Amniotic stem cell (primary cell): ENCODE measurements around the gene A3GALT2.
A peak's percentile ranks its signal among the peaks of the same experiment; 100 is the strongest.

Experiments
- DNase-seq: peaks from one replicate; lab custom pipeline; 2025; lab: John Stamatoyannopoulos, UW

Gene A3GALT2

DNA sequence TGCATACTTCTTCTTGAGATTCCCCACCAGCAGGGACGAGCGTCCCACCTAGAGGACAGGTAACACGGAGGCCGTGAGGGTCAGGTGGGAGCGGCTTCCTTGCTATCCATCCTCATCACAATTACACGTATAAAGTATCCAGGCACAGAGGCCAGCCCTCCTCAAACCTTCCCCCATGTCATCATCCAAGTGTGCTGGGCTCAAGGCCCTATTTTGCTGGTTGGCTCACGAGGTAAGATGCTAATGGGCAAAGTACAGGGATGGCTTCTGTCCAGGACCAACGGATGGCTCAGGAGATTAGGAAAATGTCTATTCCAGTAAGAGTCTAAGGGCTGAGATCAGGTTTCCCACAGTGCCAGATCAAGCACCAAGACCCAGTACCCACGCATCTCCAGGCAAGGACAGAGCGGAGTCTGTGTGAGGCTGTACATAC is 11.5 kb upstream of the A3GALT2 start:
- DNase-seq, result no peak

DNA sequence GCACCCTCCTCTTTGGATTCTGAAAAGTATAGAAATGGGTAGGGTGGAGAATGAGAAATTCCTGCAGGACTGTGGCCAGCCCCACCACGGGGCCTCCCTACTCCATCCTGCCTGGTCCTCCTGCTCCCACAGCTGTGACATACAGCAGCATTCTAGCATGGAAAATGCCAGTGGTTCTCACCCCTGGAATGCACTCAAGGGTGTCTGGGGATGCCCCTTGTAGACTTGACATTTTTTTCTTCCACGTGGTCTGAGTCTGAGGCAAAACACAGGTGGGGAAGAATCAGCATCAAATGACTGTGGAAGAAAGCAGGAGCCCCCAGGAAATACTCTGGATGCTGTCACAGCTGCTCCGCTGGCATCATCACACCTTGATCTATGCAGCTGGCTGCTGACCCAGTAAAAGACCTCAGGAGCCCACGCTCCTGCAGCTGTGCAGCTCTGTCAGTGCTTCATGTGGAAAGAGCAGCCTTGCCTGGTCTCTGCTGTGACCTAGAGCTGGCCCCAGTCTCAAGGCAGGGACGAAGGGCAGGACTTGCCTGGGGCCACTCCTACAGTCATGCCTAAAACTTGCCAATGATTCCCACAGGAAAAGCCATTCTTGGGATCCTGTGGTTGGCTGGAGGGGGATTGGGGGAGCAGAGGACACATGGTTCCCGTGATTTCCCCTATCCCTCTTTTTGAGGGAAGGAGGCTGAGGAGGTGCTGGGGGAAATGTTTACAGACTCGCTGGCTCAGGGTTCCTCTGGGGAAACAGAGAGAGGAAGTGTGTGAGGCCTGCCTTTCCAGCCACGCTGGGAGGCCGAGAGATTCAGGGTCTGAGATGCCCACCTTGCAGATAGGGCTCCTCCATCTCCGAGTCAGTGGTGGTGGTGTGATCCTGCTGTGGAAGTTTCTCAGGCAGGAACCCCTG is 10.8 kb upstream of the A3GALT2 start:
- no peak for DNase-seq

DNA sequence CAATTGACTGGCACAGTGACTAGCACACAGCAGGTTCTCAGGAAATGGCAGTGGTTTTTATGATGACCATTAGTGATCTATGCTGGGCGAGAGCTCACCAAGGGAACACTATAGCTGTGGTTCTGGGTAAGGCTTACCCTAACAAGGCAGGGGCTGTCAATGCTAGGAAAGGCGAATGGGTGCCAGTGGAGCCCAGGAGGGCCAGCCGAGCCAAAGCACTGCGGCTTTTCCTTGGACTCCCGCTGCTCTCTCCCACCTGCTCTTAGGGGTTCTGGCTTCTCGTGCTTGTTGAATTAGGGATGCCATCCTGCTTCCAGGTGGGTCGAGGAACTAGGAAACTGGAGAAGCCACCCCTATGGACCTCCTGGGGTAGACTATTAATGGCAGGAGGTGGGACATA is 10.0 kb upstream of the A3GALT2 start:
- no peak for DNase-seq

DNA sequence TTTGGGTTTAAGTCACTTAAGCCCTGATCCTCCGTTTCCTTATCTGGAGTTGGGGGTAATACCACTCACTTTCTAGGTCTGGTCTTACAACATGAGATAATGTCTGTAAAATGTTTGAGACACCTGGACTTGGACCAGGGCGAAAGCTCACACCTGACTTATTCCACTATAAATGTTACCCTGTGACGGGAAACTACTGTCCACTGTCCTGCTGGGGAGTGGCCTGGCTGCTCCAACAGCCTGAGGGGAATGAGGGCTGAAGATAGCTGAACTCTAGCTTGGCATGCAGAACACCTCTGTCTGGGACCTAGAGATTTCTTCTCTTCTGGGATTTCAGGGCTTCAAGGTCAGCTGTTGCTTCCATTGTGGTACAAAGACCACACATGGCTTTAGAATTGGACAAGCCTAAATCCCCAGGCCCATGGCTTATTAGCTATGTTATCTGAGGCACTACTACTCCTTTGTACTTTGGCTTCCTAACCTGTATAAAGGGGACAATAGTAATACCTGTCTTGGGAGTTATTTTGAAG is 9.5 kb upstream of the A3GALT2 start:
- DNase-seq, result no peak

DNA sequence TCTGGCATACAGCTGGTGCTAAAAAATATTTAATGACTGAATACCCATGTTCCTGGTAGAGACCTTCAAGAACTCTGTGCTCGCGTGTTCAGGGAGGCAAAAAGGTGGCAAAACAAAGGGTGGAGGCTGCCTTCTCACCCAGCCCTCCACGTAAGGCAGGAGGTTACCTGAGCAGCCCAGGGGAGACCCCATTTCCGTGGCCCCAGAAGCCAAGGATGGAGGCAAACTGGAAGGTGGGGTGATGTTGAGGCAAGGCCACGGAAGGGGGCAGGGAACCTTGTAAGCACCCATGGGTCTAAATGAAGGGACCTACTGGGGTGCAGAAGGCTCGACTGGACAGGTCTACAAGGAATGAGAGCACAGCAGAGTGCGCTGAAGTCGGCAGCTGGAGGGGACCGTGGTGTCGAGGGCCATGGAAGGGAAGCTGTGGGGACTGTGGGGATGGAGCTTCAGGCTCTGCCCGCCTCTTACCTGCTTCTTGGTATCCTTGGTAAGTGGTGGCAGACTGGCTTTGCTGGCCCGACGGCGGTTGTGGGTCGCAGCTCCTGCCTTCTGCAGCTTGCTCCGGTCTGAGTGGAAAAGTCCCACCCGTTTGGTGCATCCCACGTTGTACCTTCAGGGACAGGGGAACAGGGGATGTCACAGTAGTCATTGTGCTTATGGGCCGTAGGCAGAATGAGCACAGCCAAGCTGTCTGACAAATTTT is 8.9 kb upstream of the A3GALT2 start:
- DNase-seq, result no peak

DNA sequence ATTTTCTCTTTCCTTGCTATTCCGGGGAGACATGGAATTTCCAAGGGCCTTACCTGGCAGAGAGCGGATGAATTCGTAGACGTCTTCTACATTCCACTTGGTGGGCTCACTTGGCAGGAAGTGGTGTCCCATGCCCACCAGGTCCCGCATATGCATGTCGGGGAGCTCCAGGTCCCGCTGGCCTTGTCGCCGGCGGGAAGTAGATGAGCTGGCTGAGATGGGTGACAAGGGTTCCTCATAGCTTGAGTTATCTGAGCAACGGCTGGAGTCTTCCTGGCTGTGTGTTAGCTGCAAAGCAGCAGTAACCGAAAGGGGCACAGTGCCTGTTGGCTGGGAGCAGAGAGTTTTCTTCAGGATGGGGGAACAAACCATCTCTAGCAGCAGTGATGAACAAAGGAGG is 7.9 kb upstream of the A3GALT2 start:
- no peak for DNase-seq

DNA sequence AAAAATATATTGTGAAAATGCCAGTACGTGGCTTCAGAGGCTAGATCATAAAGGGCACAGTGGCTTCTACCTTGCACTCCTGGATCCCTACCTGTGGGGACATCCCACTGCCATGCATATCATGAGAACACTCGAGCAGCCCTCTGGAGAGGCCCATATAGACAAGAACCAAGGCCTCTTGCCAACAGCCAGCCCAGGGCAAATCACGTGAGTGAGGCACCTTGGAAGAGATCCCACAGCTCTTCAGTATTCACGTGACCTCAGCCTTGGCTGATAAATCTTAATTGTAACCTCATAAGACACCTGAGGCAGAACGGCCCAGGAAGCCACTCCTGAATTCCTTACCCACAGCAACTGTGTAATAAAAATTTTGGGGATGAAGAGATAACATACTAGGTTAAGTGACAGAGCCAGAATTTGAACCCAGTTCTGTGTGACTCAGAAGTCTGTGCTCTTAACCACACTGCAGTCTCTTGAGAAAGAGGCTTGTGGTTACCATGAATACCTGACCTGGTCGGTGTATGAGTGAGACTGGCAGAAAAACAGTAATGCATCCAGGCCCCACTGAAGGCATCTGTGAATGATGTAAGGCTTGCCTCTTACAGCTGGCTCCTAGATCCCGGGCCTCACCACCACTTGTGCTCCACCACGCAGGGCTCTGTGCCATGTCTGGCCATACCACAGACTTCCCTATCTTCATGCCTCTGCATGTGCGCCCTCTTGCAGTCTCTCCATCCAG is 6.9 kb upstream of the A3GALT2 start:
- DNase-seq, result peak; percentile 87

DNA sequence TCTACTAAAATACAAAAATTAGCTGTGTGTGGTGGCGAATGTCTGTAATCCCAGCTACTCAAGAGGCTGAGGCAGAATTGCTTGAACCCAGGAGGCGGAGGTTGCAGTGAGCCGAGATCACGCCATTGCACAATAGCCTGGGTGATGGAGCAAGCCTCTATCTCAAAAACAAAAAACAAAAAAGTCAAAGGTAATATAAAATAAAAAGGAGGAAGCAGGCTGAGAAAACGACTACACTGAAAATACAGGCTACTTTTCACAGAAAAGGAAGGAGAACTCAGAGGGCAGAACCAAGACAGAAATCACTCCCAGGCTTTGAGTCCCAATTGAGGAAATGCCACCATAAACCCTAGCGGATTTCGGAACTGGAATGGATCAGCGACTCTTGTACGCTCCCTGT is 5.9 kb upstream of the A3GALT2 start:
- no peak for DNase-seq

DNA sequence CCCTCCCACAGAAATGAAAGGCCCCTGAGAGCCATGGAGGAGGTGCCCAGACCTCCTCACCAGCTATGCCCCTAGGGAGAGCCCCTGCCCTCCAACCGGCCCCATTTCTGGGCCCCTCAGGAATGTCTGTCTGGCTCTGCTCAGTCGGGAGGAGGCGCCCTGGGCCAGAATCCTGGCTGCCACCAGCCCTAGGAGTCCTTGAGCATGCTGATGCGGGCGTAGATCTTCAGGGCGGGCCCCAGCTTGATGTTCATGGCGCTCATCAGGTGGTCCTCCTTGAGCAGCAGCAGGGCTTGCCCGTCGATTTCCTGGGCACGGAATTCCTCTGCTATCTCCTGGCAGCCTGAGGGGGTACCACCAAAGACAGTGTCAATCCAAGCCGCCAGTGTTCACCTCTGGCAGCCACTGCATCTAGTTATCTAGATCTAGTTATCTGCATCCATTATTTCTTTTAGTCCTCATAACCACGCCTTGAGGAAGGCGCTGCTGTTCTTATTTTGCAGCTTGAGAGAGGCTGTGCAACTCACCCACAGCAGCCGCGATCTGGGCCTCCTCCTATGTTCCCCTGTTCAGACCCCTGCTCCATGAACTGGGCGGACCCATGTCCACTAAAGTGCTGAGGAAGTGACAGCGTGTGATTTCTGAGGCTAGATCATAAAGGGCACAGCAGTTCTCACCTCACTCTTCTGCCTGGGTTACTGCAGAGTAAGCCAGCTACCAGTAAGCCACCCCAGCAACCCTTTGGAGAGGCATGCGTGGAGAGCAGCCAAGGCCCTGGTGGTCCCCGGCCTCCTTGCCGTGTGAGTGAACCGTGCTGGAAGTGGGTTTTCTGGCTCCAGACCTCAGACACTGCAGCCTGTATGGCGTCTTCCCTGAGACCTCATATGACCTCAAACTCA is 4.0 kb upstream of the A3GALT2 start:
- DNase-seq, result no peak

DNA sequence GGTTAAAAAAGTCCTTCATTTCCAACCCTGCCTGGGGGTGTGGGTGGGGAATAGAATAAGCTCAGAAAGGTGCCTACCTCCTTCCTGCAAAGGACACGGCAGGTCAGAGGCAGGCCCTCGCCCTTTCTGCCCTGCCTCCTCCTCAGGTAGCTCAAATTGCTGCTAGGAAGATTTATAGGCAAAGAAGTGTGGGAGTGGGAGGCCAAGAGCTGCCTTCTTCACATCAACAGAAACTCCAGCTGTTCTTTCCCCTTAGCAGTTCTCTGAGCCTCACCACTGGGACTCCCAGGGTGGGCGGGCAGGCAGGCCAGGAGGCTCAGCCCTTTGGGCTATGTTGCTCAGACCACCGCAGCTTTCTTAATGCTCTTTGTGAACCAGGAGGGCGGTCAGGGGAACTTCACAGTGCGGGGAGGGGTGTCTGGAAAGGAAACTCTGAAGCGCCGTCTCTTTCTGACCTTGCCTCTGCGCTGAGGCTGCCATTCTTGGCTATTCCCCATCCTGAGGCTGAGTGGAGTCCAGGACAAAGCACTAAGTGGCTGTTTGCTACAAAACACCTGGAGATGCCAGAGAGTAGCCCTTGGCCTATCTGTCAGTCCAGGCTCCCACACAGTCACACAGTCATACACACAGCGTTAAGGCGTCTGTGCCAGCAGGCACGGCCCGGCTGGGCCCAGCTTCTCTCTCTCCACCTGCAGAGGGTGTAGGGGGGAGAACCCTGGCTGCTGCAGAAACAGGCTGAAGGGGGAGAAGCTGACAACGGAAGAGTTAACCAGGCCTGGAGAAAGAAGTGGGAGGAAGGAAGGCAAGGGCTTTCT is 3.0 kb upstream of the A3GALT2 start:
- DNase-seq, result no peak

DNA sequence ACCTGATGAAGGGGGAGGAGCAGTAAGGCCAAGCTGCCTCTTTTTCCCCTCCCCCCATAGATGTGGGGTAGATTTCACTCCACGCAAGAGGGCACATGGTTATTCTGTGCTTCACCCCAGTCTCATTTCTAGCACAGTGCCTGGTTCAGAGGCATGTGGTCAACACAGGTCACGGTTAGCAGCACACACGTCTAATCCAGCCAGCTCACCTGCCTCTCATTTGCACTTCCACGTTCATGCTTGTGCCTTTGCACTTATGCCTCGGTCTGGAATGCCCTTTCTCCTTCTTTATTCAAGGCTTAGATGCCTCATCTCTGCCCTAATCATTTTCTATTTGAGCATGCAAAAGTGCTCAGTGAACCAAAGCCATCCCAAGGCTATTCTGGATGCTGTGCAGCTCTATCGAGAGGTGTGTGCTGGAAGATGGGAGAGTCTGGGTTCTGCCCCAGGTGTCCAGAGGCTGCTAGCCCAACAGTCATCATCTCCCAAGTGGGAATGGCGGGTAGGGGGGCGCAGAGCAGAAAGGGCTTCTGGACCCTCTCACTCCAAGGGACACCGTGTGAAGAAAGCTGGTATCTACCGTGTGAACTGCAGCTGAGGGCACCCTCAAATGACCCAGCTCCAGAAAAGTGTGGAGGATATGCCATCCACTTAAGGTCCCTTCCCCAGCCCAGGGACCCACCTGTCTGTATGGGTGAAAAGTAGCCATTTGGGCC is 2.1 kb upstream of the A3GALT2 start:
- no peak for DNase-seq

DNA sequence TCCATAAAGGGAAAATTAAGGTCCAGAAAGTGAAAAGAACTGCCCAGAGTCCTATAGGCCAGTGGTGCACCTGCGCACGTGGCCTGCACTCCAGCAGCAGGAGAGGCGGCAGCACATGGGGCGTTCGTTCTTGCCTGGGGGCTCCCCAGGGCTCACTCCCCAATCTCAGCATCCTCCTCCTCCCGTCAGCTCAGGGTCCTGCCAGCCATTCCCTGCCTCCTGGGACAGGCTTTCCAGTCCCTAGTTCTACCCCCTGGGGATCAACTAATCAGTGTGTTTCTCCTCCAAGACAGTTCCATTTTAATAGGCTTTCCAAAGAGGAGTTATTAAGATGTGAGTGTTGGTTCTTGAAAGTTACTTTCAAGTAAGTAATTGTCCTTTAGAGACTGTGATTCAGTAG is 1.2 kb upstream of the A3GALT2 start:
- no peak for DNase-seq

DNA sequence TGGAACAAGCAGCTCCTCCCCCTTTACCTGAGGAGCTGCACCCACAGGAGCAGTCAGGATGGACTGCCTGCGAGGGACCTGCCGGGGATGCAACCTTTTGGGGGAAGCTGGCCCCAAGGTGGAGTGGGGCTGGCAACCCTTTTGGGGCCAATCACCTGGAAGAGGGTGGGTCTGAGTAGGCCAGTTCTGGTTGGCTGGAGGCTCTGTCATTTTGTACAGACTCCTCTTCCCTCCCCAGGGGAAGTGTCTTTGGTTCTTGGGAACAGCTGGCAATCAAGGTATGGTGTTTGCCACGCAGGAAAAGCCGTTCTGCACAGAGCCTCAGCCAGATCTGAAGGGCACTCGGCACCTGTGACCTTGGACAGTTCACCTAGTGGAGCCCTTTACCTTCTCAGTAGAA is 280 bp upstream of the A3GALT2 start:
- DNase-seq, result no peak

DNA sequence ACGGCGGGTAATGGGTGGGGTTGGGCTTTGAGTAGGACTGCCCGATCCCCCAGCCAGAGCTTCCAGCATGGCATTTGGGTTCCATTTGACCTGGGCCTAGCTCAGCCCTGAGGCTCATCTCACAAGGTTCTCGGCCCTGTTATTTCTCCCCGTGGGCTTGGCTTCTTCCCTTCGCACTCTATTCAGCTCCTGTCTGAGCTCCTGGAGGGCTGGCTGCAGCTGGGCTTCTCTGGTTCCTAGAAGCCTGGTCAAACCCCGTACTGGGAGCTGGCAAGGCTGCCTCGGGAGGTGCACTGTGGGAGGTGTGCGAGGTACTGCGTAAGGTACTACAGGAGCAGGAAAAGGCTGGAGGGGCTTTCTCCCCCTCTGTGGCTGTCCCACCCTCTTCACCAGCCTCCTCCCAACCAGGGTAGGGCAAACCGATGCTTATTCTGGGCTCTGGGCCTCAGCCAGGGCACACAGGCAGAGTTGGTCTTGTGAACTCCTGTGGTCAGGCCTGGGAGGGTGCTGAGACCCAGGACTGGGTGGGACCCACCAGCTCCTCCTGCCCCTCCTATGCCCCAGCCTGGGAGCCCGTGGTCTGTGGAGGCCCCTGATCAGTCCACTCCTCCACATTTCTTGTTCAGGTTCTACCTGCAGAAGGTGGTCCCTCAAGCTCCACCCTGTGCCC is 814 bp downstream of the A3GALT2 start:
- no peak for DNase-seq

DNA sequence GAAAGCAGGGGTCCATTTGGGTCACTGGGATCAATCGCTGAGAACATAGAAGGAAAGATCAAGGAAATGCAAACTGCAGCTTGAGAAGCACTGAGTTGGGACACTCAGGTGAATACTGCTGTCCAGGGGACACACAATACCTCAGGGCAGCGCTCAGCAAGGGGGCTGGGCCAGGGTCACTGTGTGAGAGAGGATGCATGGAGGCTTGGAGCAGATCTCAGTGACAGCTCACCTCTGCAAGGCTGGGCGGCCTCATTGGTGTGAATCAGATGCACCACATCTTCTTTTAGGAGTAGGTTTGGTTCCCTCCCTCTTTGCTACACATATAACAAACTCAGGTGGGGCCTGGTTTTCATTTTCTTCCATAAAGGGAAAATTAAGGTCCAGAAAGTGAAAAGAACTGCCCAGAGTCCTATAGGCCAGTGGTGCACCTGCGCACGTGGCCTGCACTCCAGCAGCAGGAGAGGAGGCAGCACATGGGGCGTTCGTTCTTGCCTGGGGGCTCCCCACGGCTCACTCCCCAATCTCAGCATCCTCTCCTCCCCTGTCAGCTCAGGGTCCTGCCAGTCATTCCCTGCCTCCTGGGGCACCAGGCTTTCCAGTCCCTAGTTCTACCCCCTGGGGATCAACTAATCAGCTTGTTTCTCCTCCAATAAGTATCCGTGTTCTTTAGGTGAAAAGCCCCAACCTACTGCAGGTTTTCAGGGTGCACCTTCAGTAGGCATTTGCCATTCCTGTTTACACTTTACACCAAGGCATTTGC is 1.5 kb downstream of the A3GALT2 start:
- DNase-seq, result no peak

DNA sequence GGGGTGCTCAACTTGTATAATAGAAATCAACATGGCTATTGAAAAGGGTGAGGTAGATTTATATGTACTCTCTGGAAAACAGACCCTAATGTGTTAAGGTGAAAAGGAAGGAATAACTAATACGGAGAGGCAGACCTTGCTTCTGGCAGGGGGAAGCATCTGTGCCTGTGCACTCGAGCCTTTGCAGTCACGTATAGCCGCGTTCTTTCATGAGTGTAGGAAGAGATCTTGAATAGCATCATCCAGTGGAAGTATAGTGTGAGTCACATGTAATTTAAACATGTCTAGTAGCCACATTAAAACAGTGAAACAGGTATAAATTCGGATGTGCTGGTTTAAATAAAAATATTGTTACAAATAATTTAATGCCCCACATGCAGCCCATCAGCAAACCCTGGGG is 3.0 kb downstream of the A3GALT2 start:
- no peak for DNase-seq

DNA sequence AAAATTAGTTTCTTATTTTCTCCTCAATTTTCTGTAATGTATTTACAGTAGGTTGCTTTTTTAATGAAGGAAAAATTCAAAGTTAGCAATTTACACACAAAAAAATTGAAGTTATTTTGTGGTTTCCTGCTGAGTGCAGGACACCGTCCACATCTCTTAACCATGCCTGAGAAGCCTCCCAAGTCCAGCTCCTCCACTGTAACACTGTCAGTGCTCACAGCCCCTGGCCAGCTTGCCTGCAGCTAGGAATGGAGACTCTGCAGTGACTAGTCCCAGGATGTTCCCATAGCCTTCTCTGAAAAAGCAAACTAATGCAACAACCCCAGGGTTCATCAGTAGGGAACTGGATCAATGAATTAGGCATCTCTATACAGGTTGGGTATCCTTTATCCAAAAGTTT is 3.5 kb downstream of the A3GALT2 start:
- DNase-seq, result no peak

DNA sequence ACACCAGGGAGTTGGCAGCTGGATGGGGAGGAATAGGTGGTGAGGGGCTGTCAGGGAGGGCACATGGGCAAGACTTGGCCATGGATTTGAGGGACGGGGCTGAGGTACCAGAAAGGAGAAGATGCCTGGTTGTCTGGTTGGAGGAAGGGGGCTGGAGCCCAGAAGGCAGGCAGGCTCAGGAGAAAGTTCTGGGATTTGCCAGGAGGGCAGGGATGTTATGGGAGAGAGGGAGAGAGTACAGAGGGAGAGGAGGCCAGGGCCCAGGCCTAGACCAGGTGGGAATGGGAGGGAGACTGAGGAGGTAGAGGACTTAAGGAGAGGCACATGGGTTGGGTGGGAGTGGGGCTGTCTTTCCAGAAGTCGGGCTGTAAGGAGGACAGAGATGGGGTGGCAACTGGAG is 4.3 kb downstream of the A3GALT2 start:
- no peak for DNase-seq

DNA sequence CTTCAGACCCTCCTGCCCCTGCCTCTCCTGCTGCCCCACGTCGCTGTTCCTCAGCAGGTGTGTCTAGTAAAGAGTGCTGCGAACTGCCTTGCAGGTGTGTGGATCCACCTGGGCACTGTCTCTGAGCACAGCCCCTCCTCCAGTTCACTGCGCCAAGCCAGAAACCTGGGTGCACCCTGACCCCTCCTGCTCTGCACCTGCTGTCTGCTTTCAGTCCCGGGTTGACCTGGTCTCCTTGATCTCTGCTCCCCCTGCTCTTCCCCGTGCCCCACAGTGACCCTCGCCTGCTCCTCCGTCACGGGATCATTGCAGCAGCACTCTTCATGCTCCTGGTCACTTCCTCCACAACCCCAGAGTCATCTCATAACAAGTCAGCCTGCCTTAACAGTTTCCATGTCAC is 6.5 kb downstream of the A3GALT2 start:
- DNase-seq, result no peak
